ENCODE measurements around the gene RALB.

DNA sequence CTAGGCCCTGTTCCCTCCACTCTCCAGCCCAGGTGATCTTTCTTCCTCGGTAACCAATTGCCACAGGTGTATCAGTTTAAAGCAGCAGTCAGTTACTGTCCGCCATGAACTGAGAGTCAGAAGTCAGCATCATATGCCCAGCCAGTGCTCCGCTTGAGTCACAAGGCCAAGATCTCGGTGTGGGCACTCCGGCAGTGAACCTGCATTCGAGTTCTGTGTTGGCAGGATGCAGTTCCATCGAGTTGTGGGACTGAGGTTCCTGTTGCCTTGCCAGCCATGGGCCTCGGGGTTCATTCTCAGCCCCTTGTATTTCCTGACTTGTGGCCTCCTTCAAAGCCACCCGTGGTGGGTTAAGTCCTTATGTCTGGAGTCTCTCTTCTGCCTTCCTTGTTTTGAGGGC is 26.3 kb upstream of the RALB start:
- no peak for TF ChIP-seq GATA2 (IDR thresholded peaks at IDR 0.05; ENCODE audit: low read depth, low read length)
- TF ChIP-seq GATA3 (IDR thresholded peaks at IDR 0.05; ENCODE audit: low read depth, low read length): no peak

All from SH-SY5Y (cell line).